GM12801 (cell line): ENCODE measurements around the gene CCDC196.

Source experiments
- CTCF ChIP-seq: IDR thresholded peaks from one replicate; pipeline ENCODE4 v1.5.1; 2011; ENCODE audit warnings: control low read depth; ENCODE audit not compliant: insufficient read length; ENCODE audit errors: extremely low read depth

CCDC196 gene

GRCh38 chr14:66507722-66508546 lies 21.8 kb downstream of the CCDC196 start, which contains the start of gene GPHN:
Gene GPHN, plus strand, starts transcription at chr14:66508147.
- no peak for TF ChIP-seq CTCF

- TF ChIP-seq CTCF, result no peak
Observed at GRCh38 chr14:66508547-66508845, 22.3 kb downstream of the CCDC196 start.

GRCh38 chr14:66508846-66509621 lies 22.9 kb downstream of the CCDC196 start:
- TF ChIP-seq CTCF, result no peak

GRCh38 chr14:66509874-66510273 lies 23.7 kb downstream of the CCDC196 start:
- no peak for TF ChIP-seq CTCF

- TF ChIP-seq CTCF, result no peak
Observed at GRCh38 chr14:66511849-66512248, 25.7 kb downstream of the CCDC196 start.

- TF ChIP-seq CTCF, result no peak
Observed at GRCh38 chr14:66514213-66514612, 28.0 kb downstream of the CCDC196 start.

- no peak for TF ChIP-seq CTCF
Observed at GRCh38 chr14:66530526-66530925, 44.4 kb downstream of the CCDC196 start.
